ENCODE measurements around the gene PLEKHG4B. TPM values are rescaled to one million over a fixed set of nuclear protein-coding genes. Genes with fewer than 3 reads are reported as not detected.
"Not testable (repeated sequence)": the region's sequence is repeated elsewhere in the genome, so short reads cannot be mapped to it uniquely, and the experiment has no call there.

PLEKHG4B gene
- polyA plus RNA-seq, 3 donors = 8.1 to 9.5 (median 9.4) TPM

DNA sequence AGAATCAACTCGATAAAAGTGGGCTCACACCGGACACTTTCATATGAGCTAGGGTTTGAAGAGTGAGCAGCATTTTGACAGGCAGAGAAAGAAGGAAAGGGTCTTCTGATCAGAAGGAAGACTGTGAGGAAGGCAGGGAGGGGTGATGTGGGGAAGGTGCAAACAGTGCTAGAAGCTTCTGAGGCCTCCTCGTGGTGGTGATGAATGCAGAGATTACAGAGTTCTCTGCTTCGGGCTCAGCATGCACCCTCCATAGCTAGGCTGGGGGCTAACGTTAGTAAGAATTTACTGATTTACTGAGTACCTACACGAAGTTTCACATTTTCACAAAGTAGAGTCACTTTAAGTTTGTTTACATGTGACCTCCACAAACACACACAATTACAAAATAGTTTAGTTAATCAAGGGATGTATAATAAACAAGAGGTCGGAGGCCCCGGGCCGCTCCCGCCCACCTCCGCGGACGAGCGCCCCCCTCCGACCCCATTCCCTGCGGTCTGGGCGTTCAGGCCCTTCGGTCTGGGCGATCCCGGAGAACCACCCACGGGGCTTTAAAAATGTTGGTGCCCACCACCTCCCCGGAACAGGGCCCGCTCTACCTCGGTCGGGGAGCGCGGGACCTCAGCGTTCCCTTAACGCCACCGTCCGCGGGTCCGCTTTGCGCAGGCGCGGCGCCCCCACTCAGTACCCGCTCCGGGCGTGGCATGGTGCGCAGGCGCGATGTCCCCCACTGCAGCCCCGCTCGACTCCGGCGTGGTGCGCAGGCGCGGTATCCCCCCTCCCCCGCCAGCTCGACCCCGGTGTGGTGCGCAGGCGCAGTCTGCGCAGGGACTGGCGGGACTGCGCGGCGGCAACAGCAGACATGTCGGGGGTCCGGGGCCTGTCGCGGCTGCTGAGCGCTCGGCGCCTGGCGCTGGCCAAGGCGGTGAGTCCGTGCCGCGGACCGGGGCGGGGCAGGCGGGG, 125.8 kb downstream of the PLEKHG4B start, which contains the start of the genes CCDC127 and SDHA:
CCDC127 (minus strand) TSS at position 660 of the 963 bp plus-strand sequence. CDS start 1,304 bp downstream, outside the sequence.
SDHA (plus strand) TSS at position 827 of the 963 bp plus-strand sequence; CDS start at position 863, 36 bp downstream.
- DNase-seq (ENCODE audit: low read depth in 3 of 3, low spot score in 2 of 3) = peak; percentile 87 to 90 (median 89)

DNA sequence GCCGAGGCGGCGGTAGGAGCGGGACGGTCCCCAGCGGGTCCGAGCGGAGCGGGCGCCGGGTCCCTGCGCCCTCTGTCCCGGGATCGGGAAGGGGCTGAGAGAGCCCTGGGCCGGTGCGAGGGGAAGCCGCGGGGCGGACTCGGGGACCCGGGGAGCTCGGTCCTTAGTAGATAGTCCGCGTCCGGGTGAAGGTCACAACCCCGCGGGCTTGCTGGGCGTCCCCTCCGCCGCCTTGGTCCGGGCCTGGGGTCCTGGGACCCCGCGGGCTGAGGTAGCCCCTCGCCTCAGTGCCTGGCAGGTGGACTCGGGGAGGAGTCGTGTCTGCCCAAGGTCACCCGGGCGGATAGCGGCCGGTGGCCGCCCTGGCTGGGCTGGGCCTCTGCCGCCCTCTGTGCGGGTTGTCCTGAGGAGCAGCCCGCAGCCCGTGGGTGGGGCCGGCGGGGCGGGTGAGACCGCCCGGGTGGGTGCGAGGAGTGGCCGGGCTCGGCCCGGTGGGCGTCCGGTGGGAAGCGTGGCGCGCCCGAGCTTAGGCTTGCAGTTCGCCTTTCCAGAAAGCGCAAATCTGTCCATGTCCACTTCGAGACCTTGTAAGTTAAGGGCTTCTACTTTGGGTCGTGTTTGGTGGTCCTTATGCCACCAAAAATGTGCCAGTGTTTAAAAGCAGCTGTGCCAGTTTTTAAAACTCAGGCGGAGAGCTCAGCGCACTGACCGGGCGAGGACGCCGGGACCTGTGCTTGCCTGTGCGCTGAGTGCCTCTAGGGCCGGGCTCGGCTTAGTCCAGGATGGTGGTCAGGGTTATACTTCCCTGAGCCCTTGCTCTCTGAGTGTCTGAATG, 126.7 kb downstream of the PLEKHG4B start:
- no peak for DNase-seq (ENCODE audit: low read depth in 3 of 3, low spot score in 2 of 3)

DNA sequence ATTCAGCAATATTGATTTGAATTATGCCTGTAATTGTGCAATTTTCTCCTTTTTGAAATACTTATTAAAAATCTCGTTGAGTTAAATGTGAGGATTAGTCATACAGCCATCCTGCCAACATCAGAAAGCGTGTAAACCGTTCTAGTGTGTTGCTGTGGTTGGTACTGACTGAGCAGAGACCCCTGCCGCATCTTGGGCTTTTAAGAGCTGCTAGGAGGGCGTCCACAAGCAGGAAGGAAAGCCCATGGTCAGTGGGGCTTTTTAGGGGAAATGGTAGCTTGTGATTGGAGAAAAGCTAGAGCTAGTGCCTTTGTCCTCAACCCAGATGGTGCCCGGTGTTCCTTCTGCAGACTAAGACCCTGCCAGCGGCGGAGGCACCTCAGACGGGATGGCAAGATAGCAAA, 127.5 kb downstream of the PLEKHG4B start:
- no peak for DNase-seq (ENCODE audit: low read depth in 3 of 3, low spot score in 2 of 3)

DNA sequence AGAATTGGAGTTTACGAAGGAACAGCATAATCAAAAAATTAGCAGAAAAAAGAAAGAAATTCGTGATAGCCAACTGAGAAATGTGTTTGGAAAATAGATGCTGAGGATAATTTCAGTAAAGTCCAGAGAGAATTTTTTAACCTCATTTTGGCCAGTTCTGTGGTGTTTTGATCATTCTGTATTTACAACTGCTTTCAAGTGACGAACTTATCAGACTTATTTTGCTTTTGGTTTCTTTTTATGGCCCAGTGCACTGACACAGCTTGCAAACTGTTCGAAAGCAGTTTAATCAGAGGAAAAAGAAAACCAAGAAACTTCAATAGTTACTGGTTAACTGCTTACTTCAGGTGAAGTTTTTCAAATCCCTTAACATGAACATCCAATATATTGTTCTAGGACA, 128.0 kb downstream of the PLEKHG4B start:
- DNase-seq (ENCODE audit: low read depth in 3 of 3, low spot score in 2 of 3) = no peak

DNA sequence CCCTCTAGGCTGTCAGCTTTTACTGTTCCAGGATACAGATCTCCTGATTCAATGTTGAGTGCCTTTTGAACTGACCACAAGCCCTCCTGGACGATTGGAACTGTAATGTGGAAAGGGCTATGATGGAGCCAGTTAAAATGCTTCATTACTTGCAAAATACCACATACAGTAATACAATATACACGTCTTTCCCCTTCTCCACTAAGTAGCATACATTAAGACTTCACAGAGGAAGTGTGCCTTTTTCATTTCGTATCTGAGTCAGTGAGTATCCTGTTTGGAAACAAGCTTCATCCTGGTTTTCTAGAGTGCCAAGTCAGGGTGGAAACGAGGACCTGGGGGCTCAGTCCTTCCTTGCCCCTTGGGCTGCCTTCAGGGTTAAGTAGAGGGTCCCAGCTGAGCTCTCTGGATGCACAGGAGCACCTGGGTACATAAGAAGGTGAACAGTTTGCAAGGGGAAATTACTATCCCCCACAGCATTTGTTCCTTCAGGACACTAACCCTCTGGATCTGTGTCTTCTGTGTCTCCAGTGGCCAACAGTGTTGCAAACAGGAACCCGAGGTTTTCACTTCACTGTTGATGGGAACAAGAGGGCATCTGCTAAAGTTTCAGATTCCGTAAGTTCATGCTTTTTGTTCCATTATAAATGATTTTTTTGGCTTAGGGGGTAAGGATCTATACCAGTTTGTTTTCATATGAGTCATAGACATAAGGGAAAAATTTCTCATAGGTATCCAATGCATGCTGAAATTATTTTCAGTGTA, 131.2 kb downstream of the PLEKHG4B start:
- DNase-seq (ENCODE audit: low read depth in 3 of 3, low spot score in 2 of 3) = not testable (repeated sequence)

DNA sequence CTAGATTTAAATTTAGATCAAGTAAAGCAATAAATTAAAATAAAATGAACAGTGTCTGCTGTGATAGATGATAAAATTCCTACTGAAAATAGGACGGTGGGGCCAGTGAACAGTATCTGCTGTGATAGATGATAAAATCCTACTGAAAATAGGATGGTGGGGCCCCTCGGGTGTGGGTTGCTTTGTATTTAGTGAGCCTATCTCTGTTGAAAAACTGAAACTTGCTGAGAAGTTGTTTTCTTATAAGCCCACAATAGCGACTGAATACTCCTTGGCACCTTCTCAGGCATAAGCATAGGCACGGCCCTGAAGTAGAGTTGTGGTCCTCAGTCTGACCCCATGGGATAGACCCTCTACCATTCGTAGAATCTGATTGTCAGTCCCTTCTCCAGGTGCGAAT, 131.8 kb downstream of the PLEKHG4B start:
- DNase-seq (ENCODE audit: low read depth in 3 of 3, low spot score in 2 of 3) = no peak

DNA sequence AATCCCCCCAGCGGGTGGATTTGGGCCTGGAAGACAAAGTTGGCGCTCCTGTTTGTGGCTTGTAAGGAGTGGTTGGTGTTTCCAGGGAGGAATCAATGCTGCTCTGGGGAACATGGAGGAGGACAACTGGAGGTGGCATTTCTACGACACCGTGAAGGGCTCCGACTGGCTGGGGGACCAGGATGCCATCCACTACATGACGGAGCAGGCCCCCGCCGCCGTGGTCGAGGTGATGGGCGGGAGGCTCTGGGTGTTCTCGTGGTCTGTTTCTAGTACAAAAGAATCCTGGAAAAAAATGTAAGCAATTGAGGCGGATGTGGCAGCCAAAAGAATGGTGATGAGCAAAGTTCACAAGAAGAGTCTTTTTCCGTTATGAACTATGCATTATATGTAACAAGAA, 133.4 kb downstream of the PLEKHG4B start:
- DNase-seq (ENCODE audit: low read depth in 3 of 3, low spot score in 2 of 3) = no peak

DNA sequence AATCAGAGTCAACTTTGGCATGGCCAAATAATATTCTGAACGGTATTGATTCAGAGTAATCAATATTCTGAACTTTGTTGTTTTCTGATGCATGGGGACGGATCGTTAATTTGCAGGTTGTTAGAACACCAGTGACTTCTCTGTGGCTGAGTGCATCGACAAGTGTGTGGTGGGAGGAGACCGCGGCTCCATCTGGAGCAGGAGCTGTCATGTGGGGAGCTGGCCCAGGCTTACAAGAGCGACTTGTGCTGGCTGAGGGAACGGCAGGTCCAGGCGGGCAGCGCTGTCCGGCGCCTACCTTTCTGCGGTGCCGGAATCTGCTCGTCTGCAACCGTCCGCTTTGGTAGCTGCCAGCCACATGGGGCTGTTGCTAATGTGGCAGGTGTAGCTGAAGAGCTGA, 135.4 kb downstream of the PLEKHG4B start:
- DNase-seq (ENCODE audit: low read depth in 3 of 3, low spot score in 2 of 3) = not testable (repeated sequence)

GRCh38 chr5:228886-229285, 136.9 kb downstream of the PLEKHG4B start:
- DNase-seq (ENCODE audit: low read depth in 3 of 3, low spot score in 2 of 3) = no peak

DNA sequence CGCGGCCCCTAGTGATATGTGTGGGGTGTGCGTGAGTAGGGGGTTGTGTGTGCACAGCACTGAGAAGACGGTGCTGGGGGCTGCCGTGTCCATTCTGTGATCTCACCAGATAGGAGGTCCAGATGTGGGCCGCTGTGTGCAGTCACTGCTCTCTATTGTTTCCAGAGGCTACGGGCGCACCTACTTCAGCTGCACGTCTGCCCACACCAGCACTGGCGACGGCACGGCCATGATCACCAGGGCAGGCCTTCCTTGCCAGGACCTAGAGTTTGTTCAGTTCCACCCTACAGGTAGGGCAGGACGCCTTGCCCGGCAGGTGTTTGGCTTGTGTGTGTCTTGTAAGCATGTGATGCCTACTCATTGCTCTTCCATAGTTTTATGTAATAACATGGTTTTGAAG, 138.7 kb downstream of the PLEKHG4B start:
- no peak for DNase-seq (ENCODE audit: low read depth in 3 of 3, low spot score in 2 of 3)

- DNase-seq (ENCODE audit: low read depth in 3 of 3, low spot score in 2 of 3) = no peak
Measured at GRCh38 chr5:231661-232060, 139.7 kb downstream of the PLEKHG4B start.

GRCh38 chr5:233426-233825, 141.5 kb downstream of the PLEKHG4B start:
- not testable (repeated sequence) for DNase-seq (ENCODE audit: low read depth in 3 of 3, low spot score in 2 of 3)

GRCh38 chr5:234450-234849, 142.5 kb downstream of the PLEKHG4B start:
- DNase-seq (ENCODE audit: low read depth in 3 of 3, low spot score in 2 of 3) = no peak

GRCh38 chr5:235527-235926, 143.6 kb downstream of the PLEKHG4B start:
- DNase-seq (ENCODE audit: low read depth in 3 of 3, low spot score in 2 of 3) = not testable (repeated sequence)

DNA sequence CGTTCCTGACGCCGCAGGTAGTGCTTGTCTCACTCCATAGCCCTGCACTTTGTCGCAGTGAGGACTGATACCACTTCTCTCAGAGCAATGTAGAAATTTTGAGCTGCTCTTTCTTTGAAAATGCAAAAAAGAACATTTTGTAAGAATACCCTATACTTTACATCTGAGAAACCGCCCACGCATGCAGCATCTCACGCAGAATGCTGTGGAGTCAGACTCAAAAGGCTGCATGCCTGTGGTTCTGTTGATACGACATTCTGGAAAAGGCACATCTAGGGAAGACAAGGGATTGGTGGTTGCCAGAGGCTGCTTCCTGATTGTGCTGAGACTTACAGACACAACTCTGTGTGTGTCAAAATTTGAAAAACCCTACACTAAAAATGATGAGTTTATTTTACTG, 146.0 kb downstream of the PLEKHG4B start:
- DNase-seq (ENCODE audit: low read depth in 3 of 3, low spot score in 2 of 3) = not testable (repeated sequence)

Other genes with a start within 250 kb of the PLEKHG4B start
- gene LRRC14B, start 99.3 kb downstream of the PLEKHG4B start, polyA plus RNA-seq (ENCODE audit: insufficient read length in 3 of 3) = under 1 TPM in 1 of 3 donors, not detected in 2; 0.08 TPM
- 10 to 100 TPM; 11.2 to 14.8 (median 11.7) TPM for gene CCDC127, start 126.0 kb downstream of the PLEKHG4B start, polyA plus RNA-seq (ENCODE audit: insufficient read length in 3 of 3)
- gene SDHA, start 126.2 kb downstream of the PLEKHG4B start, polyA plus RNA-seq (ENCODE audit: insufficient read length in 3 of 3) = 100 to 1,000 TPM; 138 to 159 (median 146) TPM
- gene PDCD6, start 179.5 kb downstream of the PLEKHG4B start, polyA plus RNA-seq (ENCODE audit: insufficient read length in 3 of 3) = 100 to 1,000 TPM; 152 to 161 (median 161) TPM
- gene AHRR, start 229.5 kb downstream of the PLEKHG4B start, polyA plus RNA-seq (ENCODE audit: insufficient read length in 3 of 3) = 1 to 10 TPM; 1.6 to 2.1 (median 1.9) TPM